SU-DHL-6 (cell line): ENCODE data around the gene XRCC4.
"Not testable (repeated sequence)": the region's sequence is repeated elsewhere in the genome, so short reads cannot be mapped to it uniquely, and the experiment has no call there.

ENCODE experiments used
- H2AFZ ChIP-seq: fragments of 200-600 bp; sonication (generic); 2 replicates; pipeline ENCODE4 v1.6.1; 2014; ENCODE audit warnings: low read depth, mild to moderate bottlenecking, moderate library complexity, mixed read lengths, antibody characterized with exemption, low read length; ENCODE audit not compliant: severe bottlenecking
- H3F3A ChIP-seq: fragments of 200-600 bp; shearing (Covaris generic); 2 replicates; pipeline ENCODE4 v1.6.0; 2016; ENCODE audit warnings: antibody characterized with exemption, mild to moderate bottlenecking; ENCODE audit not compliant: insufficient read depth
- H3K27ac ChIP-seq: fragments of 200-600 bp; sonication (generic); 2 replicates; pipeline ENCODE4 v1.5.1; 2016; ENCODE audit warnings: low read depth, mild to moderate bottlenecking, low read length, moderate library complexity, mixed read lengths
- H3K27me3 ChIP-seq: fragments of 200-600 bp; sonication (generic), shearing (Covaris generic); 2 replicates; pipeline ENCODE4 v1.6.0; 2014; ENCODE audit warnings: mild to moderate bottlenecking, low read length
- H3K36me3 ChIP-seq: fragments of 200-600 bp; sonication (generic); 2 replicates; pipeline ENCODE4 v1.6.1; 2014; ENCODE audit warnings: mild to moderate bottlenecking, low read length, mixed read lengths
- H3K4me2 ChIP-seq: fragments of 300-600, 200-600 bp; shearing (Covaris generic), sonication (generic); 2 replicates; pipeline ENCODE4 v1.6.0; 2014; ENCODE audit warnings: low read length, low read depth, mild to moderate bottlenecking; ENCODE audit not compliant: poor library complexity, severe bottlenecking
- H3K4me3 ChIP-seq: fragments of 200-600 bp; sonication (generic); 2 replicates; pipeline ENCODE4 v1.5.1; 2014; ENCODE audit warnings: antibody characterized with exemption, low read length, mild to moderate bottlenecking, mixed read lengths; ENCODE audit not compliant: insufficient read depth, poor library complexity, severe bottlenecking
- H3K79me2 ChIP-seq: fragments of 200-600 bp; sonication (generic); 2 replicates; pipeline ENCODE4 v1.6.1; 2014; ENCODE audit warnings: mild to moderate bottlenecking, low read length, moderate library complexity; ENCODE audit not compliant: insufficient read depth
- H3K9ac ChIP-seq: fragments of 200-600 bp; sonication (generic); 2 replicates; pipeline ENCODE4 v1.7.0; 2014; ENCODE audit warnings: mild to moderate bottlenecking, low read length
- H3K9me2 ChIP-seq: fragments of 200-600 bp; sonication (generic); replicated peaks from 2 replicates; pipeline ENCODE4 v1.6.1; 2014; ENCODE audit warnings: low read length; ENCODE audit not compliant: insufficient read depth
- H3K9me3 ChIP-seq: fragments of 200-600 bp; sonication (generic); 2 replicates; pipeline ENCODE4 v1.6.1; 2014; ENCODE audit warnings: low read length, mixed read lengths; ENCODE audit not compliant: insufficient read depth
- H4K20me1 ChIP-seq: fragments of 200-600 bp; sonication (generic); 2 replicates; pipeline ENCODE4 v1.6.1; 2014; ENCODE audit warnings: low read depth, mild to moderate bottlenecking, antibody characterized with exemption, low read length, moderate library complexity, mixed read lengths
- EZH2phosphoT487 ChIP-seq: fragments of 200-600 bp; sonication (generic), shearing (Covaris generic); conservative IDR thresholded peaks from 2 replicates; pipeline ENCODE4 v1.6.1; 2018; ENCODE audit warnings: mild to moderate bottlenecking, antibody characterized with exemption, low read length, moderate library complexity, mixed read lengths
- TF ChIP-seq, protein P1 (sequence below): fragments of 200-600 bp; sonication (generic); IDR thresholded peaks from one replicate; pipeline ENCODE4 v1.5.1; 2017; ENCODE audit warnings: antibody characterized with exemption, mild to moderate bottlenecking, low read length, moderate library complexity; ENCODE audit not compliant: insufficient read depth, poor library complexity, severe bottlenecking

XRCC4 gene

DNA sequence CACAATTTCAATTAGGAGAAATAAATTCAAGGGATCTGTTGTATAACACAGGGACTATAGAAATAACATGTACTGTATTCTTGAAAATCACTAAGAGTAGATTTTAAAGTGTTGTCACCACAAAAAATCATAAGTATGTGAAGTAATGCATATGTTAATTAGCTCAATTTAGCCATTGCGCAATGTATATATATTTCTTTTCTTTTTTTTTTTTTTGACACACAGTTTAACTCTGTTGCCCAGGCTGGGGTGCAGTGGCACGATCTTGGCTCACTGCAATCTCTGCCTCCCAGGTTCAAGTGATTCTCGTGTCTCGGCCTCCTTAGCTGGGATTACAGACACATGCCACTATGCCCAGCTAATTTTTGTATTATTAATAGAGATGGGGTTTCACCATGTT, 70.2 kb downstream of the XRCC4 start:
- Histone ChIP-seq H3K27ac (no peak overlapping the region), H3K9me2 (no peaks in the 10 kb centered on the region), H4K20me1 (no peaks in the 10 kb centered on the region), H3K9me3 (no peaks in the 10 kb centered on the region), H3K79me2 (no peaks in the 10 kb centered on the region), H3K27me3 (no peaks in the 10 kb centered on the region), H3K36me3 (peaks cover 4% of the 10 kb centered on the region; the same call in 1 of the 2 replicates), H3K4me2 (no peak overlapping the region), H3K9ac (no peak overlapping the region), H3K4me3 (no peak overlapping the region), H3F3A (0 out of 2 replicates have a peak, but pooled peaks cover 4% of the 10 kb centered on the region), H2AFZ (no peak overlapping the region)
- no peak for TF ChIP-seq EZH2phosphoT487
- TF ChIP-seq, protein P1, sequence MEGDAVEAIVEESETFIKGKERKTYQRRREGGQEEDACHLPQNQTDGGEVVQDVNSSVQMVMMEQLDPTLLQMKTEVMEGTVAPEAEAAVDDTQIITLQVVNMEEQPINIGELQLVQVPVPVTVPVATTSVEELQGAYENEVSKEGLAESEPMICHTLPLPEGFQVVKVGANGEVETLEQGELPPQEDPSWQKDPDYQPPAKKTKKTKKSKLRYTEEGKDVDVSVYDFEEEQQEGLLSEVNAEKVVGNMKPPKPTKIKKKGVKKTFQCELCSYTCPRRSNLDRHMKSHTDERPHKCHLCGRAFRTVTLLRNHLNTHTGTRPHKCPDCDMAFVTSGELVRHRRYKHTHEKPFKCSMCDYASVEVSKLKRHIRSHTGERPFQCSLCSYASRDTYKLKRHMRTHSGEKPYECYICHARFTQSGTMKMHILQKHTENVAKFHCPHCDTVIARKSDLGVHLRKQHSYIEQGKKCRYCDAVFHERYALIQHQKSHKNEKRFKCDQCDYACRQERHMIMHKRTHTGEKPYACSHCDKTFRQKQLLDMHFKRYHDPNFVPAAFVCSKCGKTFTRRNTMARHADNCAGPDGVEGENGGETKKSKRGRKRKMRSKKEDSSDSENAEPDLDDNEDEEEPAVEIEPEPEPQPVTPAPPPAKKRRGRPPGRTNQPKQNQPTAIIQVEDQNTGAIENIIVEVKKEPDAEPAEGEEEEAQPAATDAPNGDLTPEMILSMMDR: no peak

DNA sequence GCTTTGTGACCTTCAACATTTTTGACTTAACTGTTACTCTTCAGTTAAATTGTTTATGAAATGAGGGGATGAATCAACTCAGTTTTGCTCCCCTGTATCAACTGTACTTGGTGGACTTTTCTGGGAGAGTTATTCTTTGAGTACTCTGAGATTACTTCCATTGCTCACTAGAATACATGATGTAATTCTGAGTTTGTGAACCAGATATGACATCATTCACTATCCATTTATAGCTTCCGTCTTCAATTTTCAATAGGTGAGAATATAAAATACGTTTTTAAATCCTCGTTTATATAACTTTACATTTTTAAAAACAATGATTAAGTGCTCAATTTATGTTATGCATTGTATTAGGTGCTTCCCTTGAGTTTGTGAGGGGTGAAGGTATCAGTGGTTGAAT, 71.0 kb downstream of the XRCC4 start:
- TF ChIP-seq EZH2phosphoT487: no peak
- TF ChIP-seq, protein P1: no peak
- Histone ChIP-seq H3F3A (0 out of 2 replicates have a peak, but pooled peaks cover 4% of the 10 kb centered on the region), H4K20me1 (no peaks in the 10 kb centered on the region), H3K27ac (no peak overlapping the region), H2AFZ (no peak overlapping the region), H3K9ac (no peak overlapping the region), H3K27me3 (no peaks in the 10 kb centered on the region), H3K4me3 (no peak overlapping the region), H3K79me2 (no peaks in the 10 kb centered on the region), H3K4me2 (no peak overlapping the region), H3K36me3 (peaks cover 4% of the 10 kb centered on the region; the same call in 1 of the 2 replicates), H3K9me2 (no peaks in the 10 kb centered on the region), H3K9me3 (no peaks in the 10 kb centered on the region)

DNA sequence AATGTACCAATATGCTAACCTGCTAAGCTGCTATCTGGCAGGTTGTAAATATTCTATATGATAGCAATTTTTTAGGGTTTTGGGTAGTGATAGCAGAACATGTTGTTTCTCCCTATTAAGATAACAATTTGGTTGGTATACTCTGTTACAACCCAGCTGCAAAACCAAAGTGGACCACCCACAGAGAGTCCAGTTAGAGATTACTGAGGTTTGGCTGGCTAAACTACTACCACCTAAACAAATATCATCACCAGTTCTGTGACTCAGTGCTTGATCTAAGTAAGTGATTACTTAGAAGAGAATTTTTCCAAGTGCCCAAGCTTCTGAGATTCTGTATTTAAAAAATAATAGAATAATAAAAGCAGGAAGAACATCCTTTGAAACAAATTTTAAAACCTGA, 72.3 kb downstream of the XRCC4 start:
- no peak for TF ChIP-seq EZH2phosphoT487
- TF ChIP-seq, protein P1: no peak
- Histone ChIP-seq H3K79me2 (no peaks in the 10 kb centered on the region), H3K9ac (no peak overlapping the region), H3K27ac (no peak overlapping the region), H3K27me3 (no peaks in the 10 kb centered on the region), H3F3A (no peaks in the 10 kb centered on the region), H3K36me3 (no peaks in the 10 kb centered on the region), H4K20me1 (no peaks in the 10 kb centered on the region), H3K4me3 (no peak overlapping the region), H3K9me2 (no peaks in the 10 kb centered on the region), H3K4me2 (no peak overlapping the region), H3K9me3 (no peaks in the 10 kb centered on the region), H2AFZ (no peak overlapping the region)

DNA sequence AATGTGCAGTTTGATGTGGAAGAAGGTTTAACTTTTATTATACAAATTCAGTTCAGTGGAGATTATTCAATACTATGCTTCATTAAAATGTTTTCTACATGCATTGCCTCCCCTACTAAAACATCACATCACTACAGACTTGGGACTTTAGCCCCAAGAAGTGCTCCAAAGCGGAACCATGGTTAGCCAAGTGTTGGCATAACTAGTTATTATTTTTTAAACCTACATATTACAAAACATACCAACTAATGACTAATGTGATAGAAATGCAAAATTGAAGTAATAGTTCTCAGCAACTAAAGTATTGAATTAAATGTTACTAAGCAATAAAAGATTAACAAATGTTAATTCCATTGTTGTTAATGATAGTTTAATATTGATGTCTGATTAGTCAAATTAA, 74.5 kb downstream of the XRCC4 start:
- Histone ChIP-seq H3K4me3 (no peak overlapping the region), H3K9me3 (no peaks in the 10 kb centered on the region), H2AFZ (no peak overlapping the region), H3K9me2 (no peaks in the 10 kb centered on the region), H4K20me1 (no peaks in the 10 kb centered on the region), H3K36me3 (no peaks in the 10 kb centered on the region), H3K9ac (no peak overlapping the region), H3K4me2 (no peak overlapping the region), H3K27me3 (no peaks in the 10 kb centered on the region), H3K79me2 (no peaks in the 10 kb centered on the region), H3K27ac (no peak overlapping the region), H3F3A (no peaks in the 10 kb centered on the region)
- TF ChIP-seq, protein P1: no peak
- TF ChIP-seq EZH2phosphoT487: no peak

DNA sequence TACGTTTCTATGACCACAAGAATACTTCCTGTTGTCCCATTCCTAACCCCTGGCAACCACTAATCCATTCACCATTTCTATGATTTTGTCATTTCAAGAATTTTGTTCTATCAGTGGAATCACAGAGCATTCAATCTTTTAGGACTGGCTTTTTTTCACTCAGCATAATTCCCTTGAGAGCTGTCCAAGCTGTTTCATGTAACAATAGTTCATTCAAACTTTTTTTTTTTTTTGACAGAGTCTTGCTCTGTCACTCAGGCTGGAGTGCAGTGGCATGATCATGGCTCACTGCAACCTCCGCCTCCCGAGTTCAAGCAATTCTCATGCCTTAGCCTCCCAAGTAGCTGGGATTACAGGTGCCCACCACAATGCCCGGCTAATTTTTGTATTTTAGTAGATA, 75.6 kb downstream of the XRCC4 start:
- H3K27me3 ChIP-seq, H3K9me2 ChIP-seq, H3F3A ChIP-seq, H2AFZ ChIP-seq, H3K4me2 ChIP-seq, H3K27ac ChIP-seq, H3K9ac ChIP-seq, H3K36me3 ChIP-seq, H4K20me1 ChIP-seq, H3K4me3 ChIP-seq, H3K79me2 ChIP-seq, H3K9me3 ChIP-seq: not testable (repeated sequence)
